IPS DF 6.9 (cell line): ENCODE data around the gene IRAK3.
A peak's percentile ranks its signal among the peaks of the same experiment; 100 is the strongest.

Source experiments
- DNase-seq: peaks from one replicate; pipeline ENCODE4 v3.0.0-alpha.2; 2013; ENCODE audit warnings: low read depth, low spot score
- H3K27ac ChIP-seq: one replicate; pipeline ENCODE4 v1.5.1; 2013; ENCODE audit warnings: low read length, control low read depth
- H3K27me3 ChIP-seq: 2 replicates; pipeline ENCODE4 v1.6.1; 2013; ENCODE audit warnings: mild to moderate bottlenecking, low read length; ENCODE audit not compliant: control insufficient read depth, insufficient read depth
- H3K36me3 ChIP-seq: 2 replicates; pipeline ENCODE4 v1.6.1; 2013; ENCODE audit warnings: low read length; ENCODE audit not compliant: control insufficient read depth, insufficient read depth
- H3K4me1 ChIP-seq: 2 replicates; pipeline ENCODE4 v1.6.1; 2013; ENCODE audit warnings: low read length; ENCODE audit not compliant: control insufficient read depth, insufficient read depth
- H3K4me3 ChIP-seq: 2 replicates; pipeline ENCODE4 v1.5.1; 2013; ENCODE audit warnings: mild to moderate bottlenecking, low read length
- H3K9me3 ChIP-seq: 2 replicates; pipeline ENCODE4 v1.6.1; 2013; ENCODE audit warnings: low read length, inconsistent platforms; ENCODE audit not compliant: control insufficient read depth, insufficient read depth
- WGBS: extraction: QIAGEN DNeasy Blood & Tissue Kit; methylation state at CpG from one replicate; pipeline ENCODE4 v1.1.7; 2013; ENCODE audit warnings: mixed read lengths, missing lambda C conversion rate; ENCODE audit not compliant: insufficient read length, insufficient coverage; 5-methylcytosine and 5-hydroxymethylcytosine counted together

The IRAK3 gene

DNA sequence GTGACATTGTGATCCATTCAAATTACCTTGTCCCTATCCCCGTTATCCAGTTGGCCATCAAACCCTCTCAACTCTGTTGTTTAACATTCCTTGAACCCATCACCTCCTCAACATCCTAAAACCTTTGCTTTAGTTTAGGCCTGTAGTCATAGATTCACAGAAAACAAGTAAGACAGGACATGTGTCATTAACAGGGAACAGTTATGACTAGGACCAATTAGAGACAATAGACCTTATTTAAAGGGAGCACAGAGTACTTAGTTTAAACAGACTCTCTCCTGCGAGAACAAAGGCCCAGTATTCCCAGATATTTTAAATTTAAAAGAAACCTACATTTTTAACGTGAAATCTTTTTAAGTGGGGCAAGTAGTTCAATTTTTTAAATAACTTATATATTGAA lies 93.2 kb downstream of the IRAK3 start:
- Histone ChIP-seq H3K27me3 (no peaks in the 10 kb centered on the region), H3K27ac (no peak overlapping the region), H3K4me1 (no peaks in the 10 kb centered on the region), H3K9me3 (no peaks in the 10 kb centered on the region), H3K36me3 (no peaks in the 10 kb centered on the region), H3K4me3 (no peak overlapping the region)
- DNase-seq: no peak
- no CpG with 5 or more reads among the region's 3 CpGs for WGBS

DNA sequence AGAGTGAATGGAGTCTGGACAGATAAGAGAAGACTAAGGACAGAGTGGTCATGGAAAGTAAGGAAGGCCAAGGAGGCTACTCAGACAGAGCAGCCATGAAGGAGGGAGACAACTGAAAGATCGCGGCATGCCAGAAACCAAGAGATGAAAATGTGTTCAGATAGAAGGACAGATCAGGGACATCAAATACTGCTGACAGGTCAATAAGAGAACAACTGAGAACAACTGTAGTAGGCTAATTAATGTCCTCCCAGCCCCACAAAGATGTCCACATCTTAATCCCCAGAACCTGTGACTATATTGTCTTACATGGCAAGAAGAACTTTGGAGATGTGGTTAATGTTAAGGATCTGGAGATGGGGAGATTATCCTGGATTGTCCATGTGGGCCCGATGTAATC lies 98.3 kb downstream of the IRAK3 start:
- no CpG with 5 or more reads among the region's 3 CpGs for WGBS
- no peaks in the 10 kb centered on the region for H3K4me1 ChIP-seq
- no peak for DNase-seq
- no peaks in the 10 kb centered on the region for H3K27me3 ChIP-seq
- H3K27ac ChIP-seq: no peak overlapping the region
- H3K36me3 ChIP-seq: no peaks in the 10 kb centered on the region
- H3K4me3 ChIP-seq: no peak overlapping the region
- H3K9me3 ChIP-seq: no peaks in the 10 kb centered on the region

DNA sequence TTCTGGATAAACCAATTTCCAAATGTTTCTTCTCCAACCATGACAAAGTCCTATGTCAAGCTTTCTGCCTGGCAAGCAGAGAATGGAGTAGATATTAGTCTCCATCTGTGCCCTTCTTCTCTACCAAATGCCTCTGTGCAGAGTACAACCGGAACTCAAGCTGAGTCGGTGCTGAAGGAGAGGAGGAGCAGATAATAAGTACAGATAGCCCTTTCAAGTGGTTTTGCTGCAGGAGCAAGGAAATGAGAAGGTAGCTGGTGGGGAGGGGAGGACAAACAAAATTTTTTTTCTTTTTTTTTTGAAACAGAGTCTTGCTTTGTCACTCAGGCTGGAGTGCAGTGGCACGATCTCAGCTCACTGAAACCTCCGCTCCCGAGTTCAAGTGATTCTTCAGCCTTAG lies 99.1 kb downstream of the IRAK3 start:
- H3K27ac ChIP-seq: no peak overlapping the region
- no peak for DNase-seq
- no CpG with 5 or more reads among the region's 5 CpGs for WGBS
- H3K27me3 ChIP-seq: no peaks in the 10 kb centered on the region
- no peaks in the 10 kb centered on the region for H3K9me3 ChIP-seq
- H3K36me3 ChIP-seq: no peaks in the 10 kb centered on the region
- no peaks in the 10 kb centered on the region for H3K4me1 ChIP-seq
- H3K4me3 ChIP-seq: no peak overlapping the region

DNA sequence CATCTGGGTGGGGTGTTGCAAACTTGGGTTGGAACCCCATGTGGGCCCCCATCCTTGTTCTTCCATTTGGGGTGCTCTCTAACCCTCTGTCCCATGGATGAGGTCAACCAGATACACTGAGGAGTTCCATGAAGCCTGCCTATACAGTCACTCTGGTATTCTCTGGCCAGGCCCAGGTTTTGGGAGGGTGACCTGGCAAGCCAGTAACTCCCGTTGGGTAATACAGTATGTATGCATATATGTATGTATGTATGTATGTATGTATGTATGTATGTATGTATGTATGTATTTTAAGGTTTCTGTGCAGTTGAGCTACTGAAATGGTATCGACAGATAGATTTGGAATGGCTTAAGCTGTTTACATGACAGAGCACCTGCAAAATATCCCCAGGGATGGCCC lies 100.5 kb downstream of the IRAK3 start:
- WGBS: no CpG with 5 or more reads among the region's 2 CpGs
- Histone ChIP-seq H3K9me3 (no peaks in the 10 kb centered on the region), H3K36me3 (no peaks in the 10 kb centered on the region)

DNA sequence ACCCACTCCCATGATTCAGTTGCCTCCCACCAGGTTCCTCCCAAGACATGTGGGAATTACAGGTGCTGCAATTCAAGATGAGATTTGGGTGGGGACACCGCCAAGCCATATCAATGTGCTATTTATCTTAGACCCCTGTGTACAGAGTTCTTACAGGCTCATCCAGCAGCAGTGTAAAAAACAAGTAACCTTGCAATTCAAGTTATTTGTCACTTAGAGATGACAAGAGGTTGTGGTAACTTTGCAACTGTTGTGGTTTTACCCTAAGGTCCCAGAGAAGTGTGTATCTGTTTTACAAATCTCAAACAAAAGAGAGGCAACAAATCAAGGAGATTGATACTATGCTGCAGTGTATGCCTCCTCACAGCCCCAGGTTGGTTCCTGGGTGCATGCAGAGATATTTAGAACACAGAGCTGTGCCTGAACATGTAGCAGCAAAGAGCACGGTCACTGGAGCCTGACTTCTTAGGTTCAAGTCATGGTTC lies 101.7 kb downstream of the IRAK3 start:
- H3K9me3 ChIP-seq: no peaks in the 10 kb centered on the region
- no peak overlapping the region for H3K27ac ChIP-seq
- no peaks in the 10 kb centered on the region for H3K36me3 ChIP-seq
- H3K27me3 ChIP-seq: no peaks in the 10 kb centered on the region
- no peak for DNase-seq
- H3K4me1 ChIP-seq: no peaks in the 10 kb centered on the region
- H3K4me3 ChIP-seq: no peak overlapping the region
- no CpG with 5 or more reads among the region's 2 CpGs for WGBS

More for the DNA sequence above, 100.5 kb downstream of the IRAK3 start:
- Histone ChIP-seq H3K4me3 (no peak overlapping the region), H3K4me1 (no peaks in the 10 kb centered on the region), H3K27ac (no peak overlapping the region), H3K27me3 (no peaks in the 10 kb centered on the region)
- no peak for DNase-seq

DNA sequence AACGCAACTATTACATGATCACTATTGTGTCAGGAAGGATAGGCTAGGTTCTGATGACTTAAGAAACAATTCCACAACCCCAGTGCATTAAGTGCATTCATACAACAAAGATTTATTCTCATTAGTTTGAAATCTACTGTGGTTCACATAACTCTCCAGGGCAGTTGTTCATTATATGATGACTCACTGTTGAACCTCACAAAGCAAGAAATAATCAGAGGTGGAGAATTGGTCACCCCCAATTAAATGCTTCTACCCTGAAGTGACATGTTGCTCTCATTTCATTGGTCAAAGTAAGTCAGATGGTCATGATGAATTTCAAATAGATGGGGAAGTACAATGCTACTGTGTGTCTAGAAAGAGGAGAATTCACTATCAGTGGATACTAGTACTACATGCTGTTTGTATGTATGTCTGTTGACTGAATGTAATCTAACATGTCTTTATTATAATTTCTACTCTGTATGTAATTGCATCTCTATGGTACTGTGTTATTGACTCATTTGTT lies 107.2 kb downstream of the IRAK3 start:
- no CpG with 5 or more reads among the region's 1 CpG for WGBS
- H3K27me3 ChIP-seq: no peaks in the 10 kb centered on the region

DNA sequence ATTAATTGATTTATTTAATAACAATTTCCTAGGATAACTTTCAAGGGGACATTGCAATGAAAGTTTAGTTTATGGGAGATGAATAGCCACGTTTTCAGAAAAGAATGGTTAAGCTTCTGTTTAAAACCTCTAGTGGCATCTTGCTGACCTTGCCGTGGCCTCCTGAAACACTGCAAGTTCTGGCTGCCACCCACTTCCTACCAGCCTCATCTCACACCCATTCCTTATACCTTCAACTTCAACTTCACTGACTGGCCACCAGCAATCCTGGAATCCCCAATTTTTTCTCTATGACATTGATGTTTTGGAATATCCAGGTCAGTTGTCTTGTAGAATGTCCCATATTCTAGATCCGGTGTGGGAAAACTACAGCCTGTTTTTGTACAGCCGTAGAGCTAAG lies 108.1 kb downstream of the IRAK3 start:
- H3K4me1 ChIP-seq: no peaks in the 10 kb centered on the region
- no CpG with 5 or more reads among the region's 4 CpGs for WGBS
- H3K4me3 ChIP-seq: no peak overlapping the region
- no peak overlapping the region for H3K27ac ChIP-seq
- no peaks in the 10 kb centered on the region for H3K27me3 ChIP-seq
- no peak for DNase-seq
- H3K36me3 ChIP-seq: no peaks in the 10 kb centered on the region
- H3K9me3 ChIP-seq: no peaks in the 10 kb centered on the region

More for the DNA sequence above, 107.2 kb downstream of the IRAK3 start:
- DNase-seq: no peak
- Histone ChIP-seq H3K36me3 (no peaks in the 10 kb centered on the region), H3K4me3 (no peak overlapping the region), H3K4me1 (no peaks in the 10 kb centered on the region), H3K27ac (no peak overlapping the region), H3K9me3 (no peaks in the 10 kb centered on the region)

DNA sequence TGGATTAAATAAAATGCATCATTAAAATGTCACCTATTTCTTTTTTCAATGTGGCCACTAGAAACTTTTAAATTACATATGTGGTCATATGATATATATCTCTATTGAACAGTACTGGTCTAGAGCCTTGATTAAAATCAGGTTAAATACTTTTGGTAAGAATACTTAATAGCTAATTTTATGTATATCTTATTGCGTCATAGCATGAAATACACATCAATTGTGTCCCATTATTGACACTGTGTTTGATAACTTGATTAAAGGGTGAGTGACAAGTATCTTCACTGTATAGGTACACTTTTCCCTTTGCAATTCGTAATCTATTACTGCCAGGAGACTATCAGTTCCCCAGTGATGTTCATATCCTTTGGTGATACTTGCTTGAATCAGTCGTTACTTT lies 108.9 kb downstream of the IRAK3 start:
- no peak overlapping the region for H3K27ac ChIP-seq
- DNase-seq: no peak
- no peaks in the 10 kb centered on the region for H3K27me3 ChIP-seq
- no peaks in the 10 kb centered on the region for H3K4me1 ChIP-seq
- no peaks in the 10 kb centered on the region for H3K36me3 ChIP-seq
- no peaks in the 10 kb centered on the region for H3K9me3 ChIP-seq
- no CpG with 5 or more reads among the region's 3 CpGs for WGBS
- no peak overlapping the region for H3K4me3 ChIP-seq

DNA sequence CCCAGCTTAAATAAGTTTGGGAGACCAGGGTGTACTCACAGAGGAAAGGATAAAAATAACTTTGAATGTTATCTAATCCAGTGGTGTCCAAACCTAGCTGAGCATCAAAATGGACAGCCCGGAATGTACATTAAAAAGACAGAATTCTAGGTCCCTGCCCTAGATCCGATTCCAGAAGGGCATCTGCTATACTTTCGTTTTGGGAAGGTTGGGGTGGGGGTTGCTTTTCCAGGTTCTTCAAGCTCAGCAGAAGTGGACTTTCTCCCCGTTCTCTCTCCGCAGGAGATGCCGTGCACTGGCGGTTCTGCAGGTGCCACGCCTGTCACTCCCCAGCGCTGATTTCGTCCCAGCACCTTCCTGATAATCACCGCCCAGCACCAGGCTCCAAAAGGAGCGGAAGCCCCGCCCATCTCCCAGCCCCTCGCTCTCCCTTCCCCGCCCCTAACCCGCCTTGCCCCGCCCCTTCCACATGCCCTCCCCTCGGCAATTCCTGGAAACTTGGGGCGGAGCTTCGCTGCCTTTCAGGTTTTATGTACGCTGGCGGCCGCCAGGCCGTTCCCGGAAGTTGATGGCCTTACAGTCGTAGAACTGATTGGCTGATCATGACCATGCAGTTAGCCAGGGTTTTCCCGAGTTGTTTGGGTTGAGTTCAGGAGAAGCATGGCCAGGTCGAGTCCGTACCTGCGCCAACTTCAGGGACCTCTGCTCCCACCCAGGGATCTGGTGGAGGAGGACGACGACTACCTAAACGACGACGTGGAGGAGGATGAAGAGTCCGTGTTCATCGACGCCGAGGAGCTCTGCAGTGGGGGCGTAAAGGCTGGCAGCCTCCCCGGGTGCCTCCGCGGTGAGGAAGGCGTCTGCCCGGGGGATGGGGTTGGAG lies 113.2 kb downstream of the IRAK3 start, which contains the start of gene HELB:
Gene HELB, plus strand, starts transcription at position 550 of the 883 bp plus-strand sequence. Its CDS starts 111 bp downstream, at position 661.
- Histone ChIP-seq H3K36me3 (no peaks in the 10 kb centered on the region; the same call in 1 of the 2 replicates), H3K27me3 (no peaks in the 10 kb centered on the region), H3K4me1 (no peaks in the 10 kb centered on the region), H3K27ac (no peak within 1 kb of the TSS), H3K9me3 (no peaks in the 10 kb centered on the region), H3K4me3 (peak within 1 kb of the TSS; percentile 89)
- DNase-seq: peak; percentile 96
- WGBS: no CpG with 5 or more reads among the region's 45 CpGs

DNA sequence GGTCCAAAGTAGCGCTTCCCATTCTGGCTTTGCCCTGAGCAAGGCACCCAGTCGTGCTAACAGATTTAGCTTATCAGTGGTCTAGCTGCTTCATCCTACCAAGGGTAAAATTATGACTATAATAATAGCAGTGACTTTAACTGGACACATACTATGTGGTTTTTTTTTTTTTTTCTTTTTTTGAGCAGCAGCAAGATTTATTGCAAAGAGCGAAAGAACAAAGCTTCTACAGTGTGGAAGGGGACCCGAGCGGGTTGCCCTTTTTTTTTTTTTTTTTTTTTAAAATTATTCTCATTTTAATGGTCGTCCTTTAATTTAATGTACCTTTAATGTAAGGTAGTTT lies 113.8 kb downstream of the IRAK3 start:
- H3K4me3 ChIP-seq: peak overlapping the region; percentile 89
- H3K27ac ChIP-seq: no peak overlapping the region
- H3K4me1 ChIP-seq: no peaks in the 10 kb centered on the region
- H3K9me3 ChIP-seq: no peaks in the 10 kb centered on the region
- H3K27me3 ChIP-seq: no peaks in the 10 kb centered on the region
- H3K36me3 ChIP-seq: no peaks in the 10 kb centered on the region; the same call in 1 of the 2 replicates
- WGBS: no CpG with 5 or more reads among the region's 6 CpGs
- no peak for DNase-seq
